Body of pancreas (tissue), 4 donors: ENCODE measurements around the gene MPC1L.

Experiments used
- CTCF ChIP-seq, 7 experiments: fragments of 450-650 bp in 4 of 7; fragments of 200-600 bp in 3 of 7; sonication (generic) in 3 of 7; IDR thresholded peaks; one replicate each; pipeline ENCODE4 v1.5.1; 2016 to 2019; ENCODE audit warnings: antibody characterized with exemption in 7 of 7
- POLR2A ChIP-seq, 3 donors: fragments of 450-650 bp; IDR thresholded peaks; one replicate each; pipeline ENCODE4 v1.6.1; 2016; ENCODE audit warnings: antibody characterized with exemption in 3 of 3, mild to moderate bottlenecking in 2 of 3

- no peak for TF ChIP-seq POLR2A (IDR thresholded peaks at IDR 0.05)
- TF ChIP-seq CTCF (IDR thresholded peaks at IDR 0.05), result no peak
Observed at GRCh38 chrX:40617566-40617965, 5.7 kb upstream of the MPC1L start.
